ENCODE data around the gene MEI1.

- TF ChIP-seq CTCF (IDR thresholded peaks at IDR 0.05) (no peak), EP300 (IDR thresholded peaks at IDR 0.05) (no peak)
Observed at GRCh38 chr22:41840216-41840615, 140.9 kb downstream of the MEI1 start.
